NCI-H69 (cell line): ENCODE measurements around the gene GCH1.
A peak's percentile ranks its signal among the peaks of the same experiment; 100 is the strongest.
"Not testable (repeated sequence)": the region's sequence is repeated elsewhere in the genome, so short reads cannot be mapped to it uniquely, and the experiment has no call there.

ENCODE experiments used
- DNase-seq: peaks from one replicate; lab custom pipeline; 2025; lab: John Stamatoyannopoulos, UW

Gene GCH1

DNA sequence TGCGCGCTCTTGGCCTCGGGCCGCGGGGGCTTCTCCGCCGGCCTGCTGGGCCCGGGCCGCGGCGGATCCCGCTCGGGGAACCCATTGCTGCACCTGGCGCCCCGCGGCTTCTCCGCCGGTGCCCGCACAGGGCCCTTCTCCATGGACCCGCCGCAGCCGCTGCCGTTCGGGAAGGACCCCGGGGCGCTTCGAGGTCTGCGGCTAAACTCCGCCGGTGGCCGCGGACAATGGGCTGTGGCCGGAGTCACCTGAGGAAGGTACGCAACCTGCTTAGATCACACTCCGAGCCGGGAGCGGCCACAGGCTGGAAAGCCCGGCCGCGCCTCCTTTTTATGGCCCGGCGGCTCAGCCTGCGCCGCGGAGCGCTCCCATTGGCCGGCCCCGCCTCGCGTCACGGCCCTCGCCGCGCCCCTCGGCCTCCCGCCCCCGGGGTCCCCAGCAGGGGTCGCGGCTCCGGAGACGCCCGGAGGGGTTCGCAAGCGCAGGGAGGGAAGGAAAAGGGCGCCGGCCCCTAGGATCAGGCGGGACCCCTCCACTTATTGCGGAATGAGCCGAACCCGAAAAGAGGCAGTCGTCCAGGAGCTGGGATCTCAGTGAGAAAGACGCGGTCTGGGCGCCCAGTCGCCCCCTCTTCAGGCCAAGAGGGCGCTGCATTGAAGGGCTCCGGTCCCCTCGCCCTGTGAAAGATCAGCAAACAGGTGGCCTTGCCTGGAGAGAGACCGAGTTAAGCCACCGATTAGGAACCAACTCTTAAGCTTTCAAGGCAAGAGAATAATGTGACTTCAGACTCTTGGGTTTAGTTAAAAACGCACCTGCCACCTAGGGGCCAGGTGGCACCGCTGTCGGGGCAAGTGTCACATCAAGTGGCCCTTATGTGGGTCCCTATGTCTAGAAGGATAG lies at the start of gene GCH1:
TSS of gene GCH1 (minus strand) at position 306 of the 900 bp plus-strand sequence. CDS start at position 143, 163 bp downstream.
- DNase-seq, result peak; percentile 96

DNA sequence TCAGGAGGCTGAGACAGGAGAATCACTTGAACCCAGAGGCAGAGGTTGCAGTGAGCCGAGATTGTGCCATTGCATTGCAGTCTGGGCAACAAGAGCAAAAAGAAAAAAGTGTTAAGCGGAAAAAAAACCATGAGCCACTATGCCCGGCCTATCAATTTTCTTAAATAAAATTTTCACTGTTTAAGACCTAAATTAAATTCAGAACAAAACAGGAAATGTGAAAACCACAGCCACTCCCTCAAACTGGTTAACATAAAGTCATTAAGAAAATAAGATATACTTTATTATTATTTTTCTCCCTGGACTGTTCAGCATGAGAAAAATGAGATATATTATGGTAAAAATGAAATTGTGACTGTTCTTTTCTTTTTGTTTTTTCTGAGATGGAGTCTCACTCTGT lies 44.6 kb upstream of the GCH1 start:
- DNase-seq, result no peak

GRCh38 chr14:54946500-54946899 lies 43.9 kb upstream of the GCH1 start:
- no peak for DNase-seq

DNA sequence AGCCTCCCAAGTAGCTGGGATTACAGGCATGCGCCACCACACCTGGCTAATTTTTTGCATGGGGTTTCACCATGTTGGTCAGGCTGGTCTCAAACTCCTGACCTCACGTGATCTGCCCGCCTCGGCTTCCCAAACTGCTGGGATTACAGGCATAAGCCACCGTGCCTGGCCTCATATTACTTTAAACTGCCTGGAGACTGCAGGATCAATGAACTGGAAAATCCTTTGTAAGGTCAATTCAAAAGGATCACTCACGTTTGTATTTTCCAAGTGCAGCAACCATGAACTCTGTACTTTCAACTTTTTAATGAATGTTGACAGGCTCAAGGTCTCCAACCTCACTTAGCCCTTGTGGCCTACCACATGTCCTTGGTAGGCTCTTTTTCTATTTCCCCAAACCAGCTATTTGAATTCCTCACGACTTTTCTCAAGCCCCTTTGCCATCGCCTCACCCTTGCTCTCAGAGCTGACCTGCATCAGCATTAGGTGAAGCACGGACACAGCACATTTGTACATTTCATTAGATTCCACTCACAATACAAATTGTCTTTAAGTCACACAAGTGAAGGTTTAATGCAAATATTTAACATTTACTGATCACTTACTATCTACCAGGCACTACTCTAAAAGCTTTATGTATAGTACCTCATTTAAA lies 42.2 kb upstream of the GCH1 start:
- no peak for DNase-seq

DNA sequence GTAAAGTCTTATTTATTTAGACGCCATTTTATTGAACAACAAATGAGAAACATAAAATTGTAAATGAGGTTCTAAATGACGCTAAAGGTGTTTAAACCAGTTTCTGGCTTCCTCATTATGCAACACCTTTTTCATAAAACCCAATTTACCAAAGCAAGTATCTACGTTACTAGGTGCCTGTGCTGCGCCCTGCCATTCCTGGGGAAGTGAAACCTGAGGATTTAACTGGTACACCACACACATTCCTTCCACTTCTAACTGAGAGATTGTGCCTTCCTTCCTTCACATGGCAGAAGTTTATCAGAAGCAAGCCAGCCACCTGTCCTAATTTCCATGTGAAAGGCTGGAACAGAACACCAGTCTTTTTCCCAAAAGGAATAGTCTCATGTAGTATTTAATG lies 40.3 kb upstream of the GCH1 start:
- no peak for DNase-seq

GRCh38 chr14:54936816-54937215 lies 34.2 kb upstream of the GCH1 start:
- no peak for DNase-seq

DNA sequence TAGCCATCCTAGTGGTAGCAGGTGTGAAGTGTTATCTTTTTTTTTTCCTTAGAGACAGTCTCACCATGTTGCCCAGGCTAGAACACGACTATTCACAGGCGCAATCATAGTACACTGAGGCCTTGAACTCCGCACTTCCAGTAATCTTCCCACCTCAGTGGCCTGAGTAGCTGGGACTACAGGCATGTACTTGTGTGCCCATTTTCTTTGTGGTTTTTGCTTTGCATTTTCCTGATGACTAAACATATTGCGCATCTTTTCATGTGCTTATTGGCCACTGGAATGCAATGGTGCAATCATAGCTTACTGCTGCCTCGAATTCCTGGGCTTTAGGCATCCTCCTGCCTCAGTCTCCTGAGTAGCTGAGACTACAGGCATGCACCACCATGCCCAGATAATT lies 33.3 kb upstream of the GCH1 start:
- DNase-seq, result no peak

DNA sequence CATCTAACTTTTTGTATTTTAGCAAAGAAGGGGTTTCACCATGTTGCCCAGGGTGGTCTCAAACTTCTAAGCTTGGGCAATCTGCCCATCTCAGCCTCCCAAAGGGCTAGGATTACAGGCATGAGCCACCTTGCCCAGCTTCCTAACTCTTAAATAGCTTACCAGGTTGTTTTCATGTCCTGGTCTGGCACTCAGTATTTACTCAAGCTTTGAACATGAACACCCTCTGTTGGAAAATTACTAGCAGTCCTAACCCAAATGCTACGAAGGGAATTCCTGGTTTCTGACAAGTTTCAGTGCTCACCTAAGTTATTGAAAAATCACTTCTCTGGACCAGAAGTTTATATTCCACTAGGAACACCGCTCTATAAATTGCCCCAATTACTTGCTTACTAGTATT lies 32.5 kb upstream of the GCH1 start:
- no peak for DNase-seq

- DNase-seq, result no peak
Observed at GRCh38 chr14:54933006-54933405, 30.4 kb upstream of the GCH1 start.

GRCh38 chr14:54931598-54932340 lies 29.1 kb upstream of the GCH1 start:
- peak; percentile 39 for DNase-seq

GRCh38 chr14:54931101-54931500 lies 28.5 kb upstream of the GCH1 start:
- DNase-seq, result no peak

DNA sequence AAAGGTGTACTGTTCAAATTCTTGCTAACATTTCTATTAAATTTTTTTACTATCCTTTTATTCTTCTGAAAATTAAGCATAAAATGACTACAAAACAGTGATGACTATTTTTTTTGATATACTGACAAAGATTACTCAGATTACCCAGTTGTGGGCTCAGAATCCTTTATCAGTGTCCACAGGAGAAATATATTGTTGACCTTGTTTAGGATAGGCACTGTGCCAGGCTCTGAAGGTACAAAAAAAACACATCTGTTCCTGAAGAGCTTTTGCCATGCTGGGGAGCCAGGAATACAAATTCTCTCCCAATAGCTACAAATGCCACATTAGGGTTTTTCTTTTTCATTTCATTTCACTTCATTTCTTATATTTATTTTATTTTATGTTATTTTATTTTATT lies 26.9 kb upstream of the GCH1 start:
- peak; percentile 73 for DNase-seq

GRCh38 chr14:54928216-54928615 lies 25.6 kb upstream of the GCH1 start:
- DNase-seq, result no peak

DNA sequence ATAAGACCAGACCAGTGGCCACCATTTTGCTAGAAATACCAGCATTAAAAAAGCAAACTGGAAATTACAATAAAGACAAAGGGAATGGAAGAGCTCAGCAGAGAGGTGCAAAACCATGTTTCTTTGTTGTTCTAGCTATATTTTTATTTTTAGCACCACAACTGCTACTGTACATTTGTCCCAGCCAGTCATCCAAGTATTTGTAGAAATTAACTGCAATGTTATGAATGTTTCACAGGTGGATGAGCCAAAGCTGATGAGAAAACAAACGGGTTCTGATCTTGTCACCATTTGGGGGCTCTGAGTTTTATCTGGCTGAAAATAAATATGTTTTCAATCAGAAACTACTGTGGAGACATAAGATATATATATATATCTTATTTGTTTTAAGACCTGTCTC lies 24.9 kb upstream of the GCH1 start:
- DNase-seq, result no peak

DNA sequence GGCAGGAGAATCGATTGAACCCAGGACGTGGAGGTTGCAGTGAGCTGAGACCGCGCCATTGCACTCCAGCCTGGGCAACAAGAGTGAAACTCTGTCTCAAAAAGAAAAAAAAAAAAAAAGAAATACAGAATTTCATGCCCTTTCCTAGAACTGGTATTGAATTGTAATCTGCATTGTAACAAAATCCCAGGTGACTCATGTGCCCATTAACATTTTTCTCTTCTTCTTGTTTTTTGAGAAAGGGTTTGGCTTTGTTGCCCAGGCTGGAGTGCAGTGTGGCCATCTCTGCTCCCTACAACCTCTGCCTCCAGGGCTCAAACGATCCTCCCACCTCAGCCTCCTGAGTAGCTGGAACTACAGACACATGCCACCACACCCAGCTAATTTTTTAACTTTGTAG lies 23.9 kb upstream of the GCH1 start:
- not testable (repeated sequence) for DNase-seq

DNA sequence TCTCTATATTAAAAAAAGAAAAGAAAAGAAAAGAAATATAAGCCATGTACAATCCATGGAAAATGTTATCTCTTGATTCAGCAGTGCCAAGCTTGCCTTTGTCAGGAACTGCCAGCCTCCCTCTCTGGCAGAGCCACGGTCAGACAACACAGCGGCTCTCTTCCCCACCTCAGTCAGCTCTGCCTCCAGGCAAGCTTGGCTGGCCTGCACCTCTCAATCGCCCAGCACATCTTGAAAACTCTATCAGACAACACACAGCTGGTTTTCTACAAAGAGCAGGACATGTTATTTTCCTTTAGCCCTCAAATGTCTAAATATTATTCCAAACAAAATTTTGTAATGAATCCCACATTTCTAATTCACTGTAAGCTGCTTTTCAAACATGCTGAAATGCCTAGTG lies 20.0 kb upstream of the GCH1 start:
- peak; percentile 40 for DNase-seq

DNA sequence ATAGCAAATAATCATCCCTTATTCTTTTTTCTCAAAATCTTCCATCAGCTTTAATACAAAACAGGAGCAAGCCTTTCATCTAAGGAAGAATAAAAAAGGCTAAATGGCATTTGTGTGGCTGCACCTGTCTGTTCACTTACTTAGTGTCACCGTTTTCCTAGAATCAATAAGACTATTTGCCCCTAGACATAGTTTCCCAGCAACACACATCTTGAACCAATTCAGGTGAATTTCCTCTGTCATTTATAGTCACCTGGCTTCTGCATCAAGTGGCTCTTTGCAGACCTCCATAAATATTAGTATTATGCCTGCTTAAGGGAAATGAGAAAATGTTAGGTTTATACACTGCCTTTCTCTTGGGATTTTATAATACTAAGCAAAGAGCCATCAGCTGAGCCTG lies 17.4 kb upstream of the GCH1 start:
- DNase-seq, result peak; percentile 58

- peak; percentile 26 for DNase-seq
Observed at GRCh38 chr14:54919330-54919729, 16.7 kb upstream of the GCH1 start.

- no peak for DNase-seq
Observed at GRCh38 chr14:54918427-54918826, 15.8 kb upstream of the GCH1 start.

DNA sequence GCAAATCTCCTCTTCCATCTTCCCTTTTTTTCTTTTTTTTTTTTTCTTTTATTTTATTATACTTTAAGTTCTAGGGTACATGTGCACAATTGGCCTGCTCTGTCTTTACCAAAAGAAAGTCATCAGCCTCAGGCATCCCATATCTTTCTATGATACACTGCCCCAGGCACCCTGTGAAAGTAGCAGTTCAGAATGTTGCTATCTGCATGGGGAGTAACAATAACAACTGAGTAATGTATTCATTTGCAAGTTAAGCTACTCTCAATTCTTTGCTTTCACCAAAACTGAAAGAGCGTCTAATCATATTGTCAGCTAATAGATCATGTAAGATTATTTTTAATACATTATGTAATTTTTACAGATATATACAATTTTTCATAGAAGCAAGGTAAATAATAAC lies 13.5 kb upstream of the GCH1 start:
- DNase-seq, result no peak

DNA sequence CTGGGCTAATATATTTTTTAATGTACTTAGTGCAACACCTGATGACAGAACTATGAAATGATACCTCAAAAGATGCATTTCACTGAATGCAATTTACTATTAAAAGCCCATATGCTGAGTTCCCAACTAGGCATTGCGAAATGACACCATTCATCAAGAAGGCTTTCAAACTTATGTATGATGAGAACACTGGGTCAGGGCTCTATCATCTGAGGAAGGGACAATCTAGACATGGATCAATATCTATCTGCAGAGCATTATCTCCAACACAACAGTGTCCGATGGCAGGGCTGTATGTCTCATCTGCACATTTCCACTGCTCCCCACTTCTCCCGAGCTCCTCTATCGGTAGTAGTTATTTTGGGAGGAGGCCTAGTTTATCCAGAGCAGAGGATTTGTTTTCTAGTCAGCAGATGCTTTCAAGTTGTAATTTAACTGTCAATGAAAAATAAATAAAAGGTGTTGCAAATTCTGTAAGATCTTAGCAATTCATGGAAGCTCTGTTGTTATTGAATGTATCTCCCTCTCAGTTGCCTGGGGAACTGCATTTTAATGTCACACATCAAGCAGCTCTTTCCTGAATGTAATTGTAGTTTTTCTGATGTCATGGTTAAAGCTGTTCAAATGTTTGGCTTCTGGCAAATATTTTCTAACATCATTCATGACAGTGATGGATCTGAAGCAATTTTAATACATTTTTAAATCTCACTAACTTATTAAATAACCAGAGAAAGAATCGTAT lies 7.4 kb upstream of the GCH1 start:
- DNase-seq, result peak; percentile 16

DNA sequence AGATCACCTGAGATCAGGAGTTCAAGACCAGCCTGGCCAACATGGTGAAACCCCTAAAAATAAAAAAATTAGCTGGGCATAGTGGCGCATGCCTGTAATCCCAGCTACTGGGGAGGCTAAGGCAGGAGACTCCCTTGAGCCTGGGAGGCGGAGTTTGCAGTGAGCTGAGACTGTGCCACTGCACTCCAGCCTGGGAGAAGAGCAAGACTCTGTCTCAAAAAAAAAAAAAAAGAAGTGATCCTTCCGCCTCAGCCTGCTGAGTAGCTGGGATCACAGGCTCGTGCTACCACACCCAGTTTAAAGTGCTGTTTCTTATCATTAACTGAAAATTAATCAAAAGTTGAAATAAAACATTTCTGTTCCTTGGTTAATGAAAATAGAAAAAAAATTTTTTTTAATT lies 6.3 kb upstream of the GCH1 start:
- DNase-seq, result not testable (repeated sequence)
